C4-2B (cell line): ENCODE data around the gene PMAIP1.

Experiments
- CTCF ChIP-seq: fragments of 450-650 bp; conservative IDR thresholded peaks from 2 replicates; pipeline ENCODE4 v1.5.1; 2017; ENCODE audit warnings: mild to moderate bottlenecking
- ZFX ChIP-seq: fragments of 450-650 bp; IDR thresholded peaks from 2 replicates; pipeline ENCODE4 v1.6.1; 2017

GRCh38 chr18:59932401-59932800 is 32.6 kb downstream of the PMAIP1 start:
- TF ChIP-seq CTCF, result no peak
- TF ChIP-seq ZFX, result no peak
